Retina (tissue), 1 donor: ENCODE measurements around the gene SCN8A.
"Not testable (repeated sequence)": the region's sequence is repeated elsewhere in the genome, so short reads cannot be mapped to it uniquely, and the experiment has no call there.

ENCODE experiments used
- DNase-seq: peaks from one replicate; pipeline ENCODE4 v3.0.0-alpha.2; 2016

Gene SCN8A

DNA sequence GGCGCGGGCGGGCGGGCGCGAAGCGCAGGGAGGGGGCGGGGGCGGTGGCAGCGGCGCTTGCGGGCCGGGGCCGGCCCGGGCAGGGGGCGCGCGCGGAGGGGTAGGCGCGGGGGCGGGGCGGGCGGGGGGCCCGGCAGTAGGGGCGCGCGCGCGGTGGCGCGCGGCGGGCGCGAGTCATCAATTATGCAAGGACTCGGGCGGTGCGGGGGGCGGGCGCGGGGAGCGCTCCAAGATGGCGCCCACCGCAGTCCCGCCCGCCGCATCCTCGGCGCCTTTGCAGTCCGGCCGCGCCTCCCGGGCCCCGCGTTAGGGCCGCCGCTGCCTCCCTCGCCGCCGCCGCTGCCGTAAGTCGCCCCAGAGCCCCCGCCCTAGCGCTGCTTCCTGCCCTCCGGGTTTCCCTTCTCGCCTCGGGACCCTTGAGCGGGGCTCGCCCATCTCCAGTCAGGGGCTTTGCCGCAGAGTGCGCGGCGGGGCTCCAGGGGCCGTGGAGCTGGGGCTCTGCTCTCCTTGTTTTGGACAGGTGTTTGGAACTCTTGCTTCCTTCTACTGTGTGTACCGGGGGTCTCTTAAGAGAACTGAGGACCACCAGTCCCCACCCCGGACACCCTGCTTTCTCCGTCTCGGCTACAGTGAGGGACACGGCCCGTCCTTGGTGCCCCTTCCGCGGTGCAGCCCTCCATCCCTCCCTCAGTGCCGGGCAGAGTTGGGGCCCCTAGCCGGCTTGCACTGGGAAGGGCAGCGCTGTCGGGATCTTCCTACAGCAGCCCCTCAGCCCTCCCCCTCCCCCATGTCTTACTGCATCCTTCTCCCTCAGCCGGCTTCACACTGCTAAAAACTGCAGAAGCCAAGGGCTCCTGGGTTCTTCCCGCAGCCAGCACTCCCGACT is at the start of gene SCN8A:
SCN8A (plus strand) TSS at position 218 of the 886 bp plus-strand sequence. CDS start 71,585 bp downstream, outside the sequence.
- DNase-seq = peak; percentile 88

DNA sequence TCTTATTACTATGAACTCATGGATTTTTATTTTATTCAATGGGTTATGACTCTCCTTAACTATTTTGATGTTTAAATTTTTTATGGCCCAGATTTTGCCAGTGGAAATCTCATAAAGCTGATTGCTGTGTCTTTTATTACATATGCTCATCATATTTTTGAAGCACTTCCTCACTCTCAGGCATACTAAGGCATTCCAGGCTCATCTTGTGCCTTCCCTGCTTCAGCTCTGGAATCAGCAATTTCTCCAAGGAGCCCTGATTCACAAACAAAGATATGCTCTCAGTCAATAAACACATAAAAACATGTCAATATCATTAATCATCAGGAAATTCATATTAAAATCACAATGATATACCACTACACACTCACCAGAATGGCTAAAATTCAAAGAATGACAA is 44.9 kb upstream of the SCN8A start:
- no peak for DNase-seq

DNA sequence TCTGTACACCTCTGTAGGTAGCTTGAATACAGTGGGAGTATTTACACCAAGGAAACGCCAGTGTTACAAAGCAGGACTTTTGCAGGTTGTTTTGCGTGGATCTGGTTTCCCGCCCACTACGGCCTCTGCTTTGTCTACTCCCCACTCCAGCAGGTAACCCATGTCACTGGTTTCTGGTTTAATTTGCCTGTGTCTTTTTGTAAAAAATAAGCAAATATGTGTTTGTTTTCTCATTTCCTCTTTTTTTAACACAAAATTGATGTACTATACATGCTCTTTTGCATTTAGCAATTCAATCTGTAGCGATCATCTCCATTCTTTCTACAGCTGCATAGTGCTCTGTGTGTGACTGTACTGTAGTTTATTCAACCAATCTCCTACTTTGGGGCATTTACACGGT is 43.4 kb upstream of the SCN8A start:
- no peak for DNase-seq

DNA sequence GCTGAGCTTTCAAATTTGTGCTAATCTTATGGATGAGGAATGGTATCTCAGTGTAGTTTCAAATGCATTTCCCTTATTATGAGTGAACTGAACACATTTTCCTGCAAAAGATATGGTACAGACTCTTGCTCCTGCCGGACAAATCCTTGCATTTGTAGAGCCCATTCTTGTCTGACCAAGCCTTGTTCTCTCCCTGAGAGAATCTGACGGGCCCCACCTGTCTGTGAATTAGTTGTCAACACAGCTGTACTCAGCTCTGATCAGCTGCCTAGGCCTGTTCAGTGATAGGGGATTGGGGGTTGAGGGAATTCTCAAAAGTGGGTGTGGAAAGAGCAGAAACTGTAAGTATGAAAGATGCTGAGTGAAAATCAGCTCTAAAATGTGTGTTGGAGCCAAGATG is 42.8 kb upstream of the SCN8A start:
- DNase-seq = no peak

GRCh38 chr12:51549637-51550036 is 41.4 kb upstream of the SCN8A start:
- DNase-seq = no peak

DNA sequence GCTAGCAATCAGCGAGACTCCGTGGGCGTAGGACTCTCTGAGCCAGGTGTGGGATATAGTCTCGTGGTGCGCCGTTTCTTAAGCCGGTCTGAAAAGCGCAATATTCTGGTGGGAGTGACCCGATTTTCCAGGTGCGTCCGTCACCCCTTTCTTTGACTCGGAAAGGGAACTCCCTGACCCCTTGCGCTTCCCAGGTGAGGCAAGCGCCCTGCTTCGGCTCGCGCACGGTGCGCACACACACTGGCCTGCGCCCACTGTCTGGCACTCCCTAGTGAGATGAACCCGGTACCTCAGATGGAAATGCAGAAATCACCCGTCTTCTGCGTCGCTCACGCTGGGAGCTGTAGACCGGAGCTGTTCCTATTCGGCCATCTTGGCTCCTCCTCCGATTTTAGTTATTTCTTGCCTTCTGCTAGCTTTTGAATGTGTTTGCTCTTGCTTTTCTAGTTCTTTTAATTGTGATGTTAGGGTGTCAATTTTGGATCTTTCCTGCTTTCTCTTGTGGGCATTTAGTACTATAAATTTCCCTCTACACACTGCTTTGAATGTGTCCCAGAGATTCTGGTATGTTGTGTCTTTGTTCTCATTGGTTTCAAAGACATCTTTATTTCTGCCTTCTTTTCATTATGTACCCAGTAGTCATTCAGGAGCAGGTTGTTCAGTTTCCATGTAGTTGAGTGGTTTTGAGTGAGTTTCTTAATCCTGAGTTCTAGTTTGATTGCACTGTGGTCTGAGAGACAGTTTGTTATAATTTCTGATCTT is 22.6 kb upstream of the SCN8A start:
- DNase-seq = not testable (repeated sequence)

DNA sequence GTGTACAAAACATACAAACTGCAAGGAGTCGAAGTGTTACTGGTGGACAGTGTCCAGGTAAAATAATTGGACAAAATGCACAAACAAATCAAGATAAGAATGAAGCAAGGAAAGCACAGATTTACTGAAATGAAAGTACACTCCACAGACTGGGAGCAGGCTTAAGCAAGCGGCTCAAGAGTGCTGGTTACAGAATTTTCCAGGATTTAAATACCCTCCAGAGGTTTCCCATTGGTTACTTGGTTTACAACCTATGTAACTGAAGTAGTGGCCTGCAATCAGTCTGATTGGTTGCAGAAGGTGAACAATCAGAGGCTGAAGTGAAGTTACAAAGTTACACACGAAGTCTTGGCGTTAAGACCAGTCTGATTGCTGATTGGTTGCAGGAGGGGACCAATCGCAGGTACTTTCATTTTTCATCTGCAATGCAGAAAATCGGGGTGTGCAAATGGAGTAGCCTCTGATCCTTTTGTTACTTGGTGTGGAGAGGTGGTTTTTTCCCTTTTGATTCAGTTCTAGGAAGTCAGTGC is 11.6 kb upstream of the SCN8A start:
- DNase-seq = no peak

DNA sequence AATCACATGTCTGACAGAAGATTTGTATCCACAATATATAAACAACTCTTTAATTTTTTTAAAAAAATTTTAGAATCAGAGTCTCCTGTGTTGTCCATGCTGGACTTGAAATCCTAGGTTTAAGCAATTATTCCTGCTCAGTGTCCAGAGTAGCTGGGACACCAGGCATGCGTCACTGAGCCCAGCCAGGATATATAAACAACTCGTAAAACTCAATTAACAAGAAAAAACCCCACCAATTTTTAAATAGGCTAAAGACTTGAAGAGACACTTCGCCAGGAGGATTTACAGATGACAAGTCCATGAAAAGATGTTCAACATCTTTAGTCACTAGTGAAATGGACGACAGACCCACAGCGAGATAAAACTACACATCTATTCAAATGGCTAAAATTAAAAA is 2.0 kb upstream of the SCN8A start:
- no peak for DNase-seq

DNA sequence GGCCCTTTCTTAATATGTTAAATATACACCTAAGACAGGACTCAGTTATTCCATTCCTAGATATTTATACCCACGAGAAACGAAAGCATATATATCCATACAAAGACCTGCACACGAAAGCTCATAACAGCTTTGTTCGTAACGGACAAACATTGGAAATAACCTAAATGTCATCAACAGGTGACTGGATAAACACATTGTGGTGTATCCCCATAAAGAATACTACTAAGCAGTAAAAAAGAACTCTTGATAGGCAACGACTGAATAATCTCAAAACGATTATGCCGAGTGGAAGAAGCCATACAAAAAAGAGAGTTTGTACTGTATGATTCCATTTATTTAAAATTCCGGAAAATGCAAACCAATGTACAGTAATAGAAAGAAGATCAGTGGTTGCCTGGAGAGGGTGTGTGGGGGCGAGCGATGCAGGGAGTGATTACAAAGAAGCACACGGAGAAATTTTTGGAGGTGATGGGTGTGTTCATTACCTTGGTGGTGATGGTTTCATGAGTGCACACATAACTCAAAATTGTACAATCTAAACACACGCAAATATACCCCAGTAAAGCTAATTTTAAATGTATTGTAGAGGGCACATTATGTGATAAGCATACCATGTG is 1.4 kb upstream of the SCN8A start:
- DNase-seq = no peak

DNA sequence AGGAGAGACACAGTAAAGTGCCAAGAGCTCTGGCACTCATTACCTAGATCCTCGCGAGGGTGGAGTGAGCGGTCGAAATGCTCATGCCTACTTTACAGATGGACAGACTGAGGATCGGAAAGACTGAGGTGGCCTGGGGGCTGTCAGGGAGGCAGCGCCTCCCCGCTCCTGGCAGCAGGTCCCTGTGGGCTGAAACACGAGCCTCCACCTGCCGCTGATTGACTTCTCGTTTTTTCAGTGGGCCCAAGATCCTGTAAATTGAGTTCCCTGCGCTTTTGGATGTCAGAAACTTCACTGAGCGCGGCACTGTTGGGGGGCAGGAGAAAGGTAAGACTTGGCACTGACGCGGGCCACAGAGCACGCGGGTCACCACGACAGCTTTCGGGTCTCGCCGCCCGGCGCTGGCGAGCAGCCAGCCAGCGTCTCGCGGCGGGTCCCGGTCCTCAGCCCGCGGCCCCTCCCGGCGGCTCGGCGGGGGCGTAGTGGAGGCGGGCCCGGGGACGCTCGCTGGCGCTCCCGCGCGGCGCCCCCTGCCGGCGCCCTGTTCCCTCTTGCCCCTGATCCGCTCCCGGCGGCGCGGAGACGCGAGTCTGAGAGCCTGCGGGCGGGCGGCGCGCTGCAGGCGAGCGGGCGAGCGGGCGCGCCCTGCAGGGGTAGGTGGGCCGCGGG is 552 bp upstream of the SCN8A start:
- peak; percentile 88 for DNase-seq

GRCh38 chr12:51592034-51592705 is 1.1 kb downstream of the SCN8A start:
- DNase-seq = peak; percentile 17

- DNase-seq = peak; percentile 26
Observed at GRCh38 chr12:51593021-51593420, 2.0 kb downstream of the SCN8A start.

GRCh38 chr12:51593539-51593938 is 2.5 kb downstream of the SCN8A start:
- peak; percentile 38 for DNase-seq

DNA sequence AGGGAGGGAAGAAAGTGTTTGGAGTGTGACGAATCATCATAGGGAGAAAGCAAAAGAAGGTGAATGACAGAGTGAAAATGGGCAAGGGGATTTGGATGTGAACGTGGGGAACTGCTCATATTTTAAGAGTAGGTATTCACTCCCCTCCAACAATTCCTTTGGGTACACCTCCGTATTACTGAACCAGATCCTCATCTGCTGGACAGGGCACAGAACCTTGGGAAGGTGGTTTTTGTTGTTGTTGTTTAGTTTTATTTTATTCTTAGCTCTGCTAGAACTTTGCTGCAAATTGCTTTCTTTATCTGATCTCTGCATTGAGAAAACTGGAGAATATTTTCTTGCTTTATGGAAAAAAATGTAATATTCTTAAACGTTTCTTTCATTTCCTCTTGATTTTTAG is 7.1 kb downstream of the SCN8A start:
- DNase-seq = no peak

GRCh38 chr12:51600721-51601120 is 9.7 kb downstream of the SCN8A start:
- DNase-seq = no peak

- no peak for DNase-seq
Observed at GRCh38 chr12:51601241-51601640, 10.2 kb downstream of the SCN8A start.

- DNase-seq = not testable (repeated sequence)
Observed at GRCh38 chr12:51605896-51606295, 14.9 kb downstream of the SCN8A start.

DNA sequence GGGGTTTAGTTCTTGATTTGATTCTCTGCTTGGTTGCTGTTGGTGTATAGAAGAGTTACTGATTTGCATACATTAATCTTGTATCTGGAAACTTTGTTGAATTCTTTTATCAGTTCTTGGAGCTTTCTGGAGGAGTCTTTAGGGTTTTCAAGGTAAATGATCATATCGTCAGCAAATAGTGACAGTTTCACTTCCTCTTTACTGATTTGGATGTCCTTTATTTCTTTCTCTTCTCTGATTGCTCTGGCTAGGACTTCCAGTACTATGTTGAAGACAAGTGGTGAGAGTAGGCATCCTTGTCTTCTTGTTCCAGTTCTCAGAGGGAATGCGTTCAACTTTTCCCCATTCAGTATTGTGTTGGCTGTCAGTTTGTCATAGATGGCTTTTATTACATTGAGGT is 16.2 kb downstream of the SCN8A start:
- not testable (repeated sequence) for DNase-seq

DNA sequence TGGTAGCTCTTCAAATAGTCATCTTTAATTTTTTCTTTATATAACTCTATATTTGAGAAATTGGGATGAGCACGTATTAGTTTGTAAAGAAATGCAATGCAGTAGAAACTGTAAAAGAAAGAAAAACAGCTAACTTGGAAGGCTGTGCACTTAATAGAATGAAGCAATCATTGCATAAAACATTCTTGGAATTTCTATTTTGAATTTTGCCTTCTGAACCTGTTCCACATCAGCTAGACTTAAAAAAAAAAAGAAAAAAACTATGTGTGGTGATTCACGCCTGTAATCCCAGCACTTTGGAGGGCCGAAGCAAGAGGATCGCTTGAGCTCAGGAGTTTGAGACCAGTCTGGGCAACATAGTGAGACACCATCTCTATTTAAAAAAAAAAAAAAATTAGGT is 29.4 kb downstream of the SCN8A start:
- DNase-seq = no peak

GRCh38 chr12:51621156-51621922 is 30.3 kb downstream of the SCN8A start:
- no peak for DNase-seq

- DNase-seq = no peak
Observed at GRCh38 chr12:51622564-51622963, 31.5 kb downstream of the SCN8A start.
